ENCODE results near the gene CIBAR2. TPM values are rescaled to one million over a fixed set of nuclear protein-coding genes. Genes with fewer than 3 reads are reported as not detected.
A peak's percentile ranks its signal among the peaks of the same experiment; 100 is the strongest.

CIBAR2 gene
- total and polyA plus RNA-seq, 9 of the 15 experiments (the other 6 are each of a cell fraction or from before 2014, with no cell fraction given), result not detected

GRCh38 chr16:85114909-85115567 is 2.8 kb upstream of the CIBAR2 start (continued):
- TF ChIP-seq, protein P1, sequence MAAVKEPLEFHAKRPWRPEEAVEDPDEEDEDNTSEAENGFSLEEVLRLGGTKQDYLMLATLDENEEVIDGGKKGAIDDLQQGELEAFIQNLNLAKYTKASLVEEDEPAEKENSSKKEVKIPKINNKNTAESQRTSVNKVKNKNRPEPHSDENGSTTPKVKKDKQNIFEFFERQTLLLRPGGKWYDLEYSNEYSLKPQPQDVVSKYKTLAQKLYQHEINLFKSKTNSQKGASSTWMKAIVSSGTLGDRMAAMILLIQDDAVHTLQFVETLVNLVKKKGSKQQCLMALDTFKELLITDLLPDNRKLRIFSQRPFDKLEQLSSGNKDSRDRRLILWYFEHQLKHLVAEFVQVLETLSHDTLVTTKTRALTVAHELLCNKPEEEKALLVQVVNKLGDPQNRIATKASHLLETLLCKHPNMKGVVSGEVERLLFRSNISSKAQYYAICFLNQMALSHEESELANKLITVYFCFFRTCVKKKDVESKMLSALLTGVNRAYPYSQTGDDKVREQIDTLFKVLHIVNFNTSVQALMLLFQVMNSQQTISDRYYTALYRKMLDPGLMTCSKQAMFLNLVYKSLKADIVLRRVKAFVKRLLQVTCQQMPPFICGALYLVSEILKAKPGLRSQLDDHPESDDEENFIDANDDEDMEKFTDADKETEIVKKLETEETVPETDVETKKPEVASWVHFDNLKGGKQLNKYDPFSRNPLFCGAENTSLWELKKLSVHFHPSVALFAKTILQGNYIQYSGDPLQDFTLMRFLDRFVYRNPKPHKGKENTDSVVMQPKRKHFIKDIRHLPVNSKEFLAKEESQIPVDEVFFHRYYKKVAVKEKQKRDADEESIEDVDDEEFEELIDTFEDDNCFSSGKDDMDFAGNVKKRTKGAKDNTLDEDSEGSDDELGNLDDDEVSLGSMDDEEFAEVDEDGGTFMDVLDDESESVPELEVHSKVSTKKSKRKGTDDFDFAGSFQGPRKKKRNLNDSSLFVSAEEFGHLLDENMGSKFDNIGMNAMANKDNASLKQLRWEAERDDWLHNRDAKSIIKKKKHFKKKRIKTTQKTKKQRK (IDR thresholded peaks at IDR 0.05; ENCODE audit: borderline replicate concordance, low read depth, low read length), result no peak
- no peak for TF ChIP-seq CBX2 (IDR thresholded peaks at IDR 0.05; ENCODE audit: insufficient read depth, low read length, poor library complexity, severe bottlenecking)
- TF ChIP-seq TBP (optimal IDR thresholded peaks at IDR 0.05; ENCODE audit: low read depth, low read length), result peak; percentile 20
- no peak for TF ChIP-seq ZKSCAN3 (CRISPR knock-in tag; IDR thresholded peaks at IDR 0.05)
- TF ChIP-seq KHSRP (IDR thresholded peaks at IDR 0.05), result no peak
- TF ChIP-seq MITF (IDR thresholded peaks at IDR 0.05), result 0 out of 2 replicates have a peak, but pooled peaks have one; percentile 25
- TF ChIP-seq KLF13 (tag; IDR thresholded peaks at IDR 0.05; ENCODE audit: borderline replicate concordance, low read depth), result peak; percentile 90
- no peak for TF ChIP-seq DNMT1 (IDR thresholded peaks at IDR 0.05)
- TF ChIP-seq MYC (IDR thresholded peaks at IDR 0.05; ENCODE audit: low read depth, low read length), result peak; percentile 54
- TF ChIP-seq MYC (CRISPR knock-in tag; IDR thresholded peaks at IDR 0.05; ENCODE audit: borderline replicate concordance, low read depth), result no peak
- TF ChIP-seq ELF1 (tag; IDR thresholded peaks at IDR 0.05), result peak; percentile 96
- TF ChIP-seq ADNP (tag; IDR thresholded peaks at IDR 0.05), result peak; percentile 68; the same call in 1 of the 2 replicates
- no peak for TF ChIP-seq CBX5 (IDR thresholded peaks at IDR 0.05; ENCODE audit: borderline replicate concordance, low read depth)
- peak in 1 of 3 experiments; percentile 45 for TF ChIP-seq YY1 (IDR thresholded peaks at IDR 0.05; ENCODE audit: borderline replicate concordance in 1 of 3, control insufficient read depth in 1 of 3, extremely low read depth in 1 of 3, insufficient read depth in 3 of 3, insufficient read length in 1 of 3, insufficient replicate concordance in 2 of 3, low read depth in 1 of 3, low read length in 2 of 3)
- peak; percentile 75; the same call in 1 of the 2 replicates for TF ChIP-seq MTA3 (IDR thresholded peaks at IDR 0.05; ENCODE audit: borderline replicate concordance)
- TF ChIP-seq ZBTB7A (IDR thresholded peaks at IDR 0.05; ENCODE audit: borderline replicate concordance, control insufficient read depth, low read depth, low read length), result peak; percentile 86; the same call in 1 of the 2 replicates
- no peak for TF ChIP-seq ZBTB12 (CRISPR knock-in tag; IDR thresholded peaks at IDR 0.05)
- peak; percentile 50 to 72; a peak in 1 of 4 replicates for TF ChIP-seq TRIM24 (IDR thresholded peaks at IDR 0.05)
- peak; percentile 67 for TF ChIP-seq JUND (IDR thresholded peaks at IDR 0.05; ENCODE audit: borderline replicate concordance, low read depth, low read length)
- TF ChIP-seq JUND (tag; IDR thresholded peaks at IDR 0.05; ENCODE audit: borderline replicate concordance, low read depth, low read length), result no peak; the same call in 2 of the 3 replicates
- TF ChIP-seq CBX3 (IDR thresholded peaks at IDR 0.05; ENCODE audit: borderline replicate concordance in 1 of 2, low read length in 2 of 2), result 0 out of 3 replicates have a peak, but pooled peaks of 1 of the 2 experiments have one; percentile 51

Data from K562 (cell line).